Ecto neural progenitor cell (in vitro differentiated cells): ENCODE data around the gene MAP2K5.

Experiments used
- DNase-seq: peaks from one replicate; pipeline ENCODE4 v3.0.0-alpha.2; 2018; ENCODE audit warnings: low spot score

MAP2K5 gene

GRCh38 chr15:67839929-67840748 is 297.6 kb downstream of the MAP2K5 start, which contains the start of gene RNU6-1:
TSS of gene RNU6-1 (minus strand) at chr15:67840045.
- DNase-seq: peak; percentile 92

- DNase-seq: no peak
Measured at GRCh38 chr15:67840749-67841512, 298.4 kb downstream of the MAP2K5 start.

GRCh38 chr15:67841513-67841762 is 298.9 kb downstream of the MAP2K5 start:
- DNase-seq: no peak

- no peak for DNase-seq
Measured at GRCh38 chr15:67843092-67843501, 300.6 kb downstream of the MAP2K5 start.

- peak; percentile 90 for DNase-seq
Measured at GRCh38 chr15:67843571-67844387, 301.3 kb downstream of the MAP2K5 start.

GRCh38 chr15:67845974-67846373 is 303.5 kb downstream of the MAP2K5 start:
- DNase-seq: no peak

GRCh38 chr15:67849538-67849937 is 307.0 kb downstream of the MAP2K5 start:
- no peak for DNase-seq

- no peak for DNase-seq
Measured at GRCh38 chr15:67850336-67850735, 307.8 kb downstream of the MAP2K5 start.

- DNase-seq: no peak
Measured at GRCh38 chr15:67850994-67851571, 308.6 kb downstream of the MAP2K5 start.

- DNase-seq: no peak
Measured at GRCh38 chr15:67852418-67852817, 309.9 kb downstream of the MAP2K5 start.

- DNase-seq: no peak
Measured at GRCh38 chr15:67853454-67853853, 311.0 kb downstream of the MAP2K5 start.

GRCh38 chr15:67854358-67854757 is 311.9 kb downstream of the MAP2K5 start:
- no peak for DNase-seq

GRCh38 chr15:67855842-67856241 is 313.3 kb downstream of the MAP2K5 start:
- DNase-seq: no peak
